ENCODE data around the gene PIK3R1. TPM values are rescaled to one million over a fixed set of nuclear protein-coding genes. Genes with fewer than 3 reads are reported as not detected.

The PIK3R1 gene
- total RNA-seq, 2 donors from 2014 or later: 71.6 to 81.2 TPM

- Histone ChIP-seq H3K36me3 (no peaks in the 10 kb centered on the region), H3K27ac (no peak overlapping the region), H3K4me3 (no peak overlapping the region), H3K27me3 (replicated peaks; ENCODE audit: insufficient read depth) (no peaks in the 10 kb centered on the region), H3K9me3 (no peaks in the 10 kb centered on the region), H3K4me1 (replicated peaks) (peaks cover 8% of the 10 kb centered on the region)
- DNase-seq (ENCODE audit: low spot score): no peak
- intact Hi-C loops (cut with DNase I): no loop called here
- 94% methylated on average over 7 of the region's 7 CpGs for WGBS
- no peak for TF ChIP-seq POLR2AphosphoS5 (IDR thresholded peaks at IDR 0.05)
- no peak for TF ChIP-seq POLR2A (IDR thresholded peaks at IDR 0.05)
- no peak for TF ChIP-seq CTCF (IDR thresholded peaks at IDR 0.05)
Observed at GRCh38 chr5:68220260-68220659, 4.7 kb downstream of the PIK3R1 start.

- intact Hi-C loops (cut with DNase I): no loop called here
- Histone ChIP-seq H3K4me1 (replicated peaks) (peaks cover 8% of the 10 kb centered on the region), H3K9me3 (no peaks in the 10 kb centered on the region), H3K4me3 (no peak overlapping the region), H3K27me3 (replicated peaks; ENCODE audit: insufficient read depth) (no peaks in the 10 kb centered on the region), H3K36me3 (no peaks in the 10 kb centered on the region), H3K27ac (no peak overlapping the region)
- 88% methylated on average over 2 of the region's 2 CpGs for WGBS
- no peak for DNase-seq (ENCODE audit: low spot score)
- TF ChIP-seq POLR2AphosphoS5 (IDR thresholded peaks at IDR 0.05): no peak
- TF ChIP-seq CTCF (IDR thresholded peaks at IDR 0.05): no peak
- TF ChIP-seq POLR2A (IDR thresholded peaks at IDR 0.05): no peak
Observed at GRCh38 chr5:68220914-68221313, 5.4 kb downstream of the PIK3R1 start.

GRCh38 chr5:68221488-68221887, 5.9 kb downstream of the PIK3R1 start:
- H3K27me3 ChIP-seq (replicated peaks; ENCODE audit: insufficient read depth): no peaks in the 10 kb centered on the region
- H3K36me3 ChIP-seq: no peaks in the 10 kb centered on the region
- H3K4me1 ChIP-seq (replicated peaks): peaks cover 8% of the 10 kb centered on the region
- 75% methylated on average over 1 of the region's 1 CpG for WGBS
- intact Hi-C loops (cut with DNase I): no loop called here
- no peak for TF ChIP-seq POLR2AphosphoS5 (IDR thresholded peaks at IDR 0.05)
- no peak for TF ChIP-seq CTCF (IDR thresholded peaks at IDR 0.05)
- TF ChIP-seq POLR2A (IDR thresholded peaks at IDR 0.05): no peak
- H3K9me3 ChIP-seq: no peaks in the 10 kb centered on the region
- no peak overlapping the region for H3K4me3 ChIP-seq
- no peak for DNase-seq (ENCODE audit: low spot score)
- no peak overlapping the region for H3K27ac ChIP-seq

- H3K4me1 ChIP-seq (replicated peaks): peaks cover 8% of the 10 kb centered on the region
- TF ChIP-seq CTCF (IDR thresholded peaks at IDR 0.05): no peak
- peak; percentile 31 for DNase-seq (ENCODE audit: low spot score)
Observed at GRCh38 chr5:68222310-68222709, 6.8 kb downstream of the PIK3R1 start.

GRCh38 chr5:68222824-68223354, 7.3 kb downstream of the PIK3R1 start:
- DNase-seq (ENCODE audit: low spot score): no peak
- no peak for TF ChIP-seq CTCF (IDR thresholded peaks at IDR 0.05)
- no peak for TF ChIP-seq POLR2A (IDR thresholded peaks at IDR 0.05)
- TF ChIP-seq POLR2AphosphoS5 (IDR thresholded peaks at IDR 0.05): no peak
- peaks cover 0 to 6% of the 10 kb centered on the region in 2 donors for H3K36me3 ChIP-seq
- intact Hi-C loops (cut with DNase I): no loop called here
- no peak overlapping the region for H3K4me3 ChIP-seq
- H3K27ac ChIP-seq: no peak overlapping the region
- peaks cover 8% of the 10 kb centered on the region for H3K4me1 ChIP-seq (replicated peaks)
- no peaks in the 10 kb centered on the region for H3K27me3 ChIP-seq (replicated peaks; ENCODE audit: insufficient read depth)
- no peaks in the 10 kb centered on the region for H3K9me3 ChIP-seq
- WGBS: 82% methylated on average over 4 of the region's 4 CpGs

More at GRCh38 chr5:68222310-68222709, 6.8 kb downstream of the PIK3R1 start:
- Histone ChIP-seq H3K4me3 (no peak overlapping the region), H3K9me3 (no peaks in the 10 kb centered on the region), H3K36me3 (peaks cover 0 to 6% of the 10 kb centered on the region in 2 donors), H3K27me3 (replicated peaks; ENCODE audit: insufficient read depth) (no peaks in the 10 kb centered on the region), H3K27ac (no peak overlapping the region)
- 38% methylated on average over 3 of the region's 3 CpGs for whole genome bisulfite sequencing
- intact Hi-C loops (cut with DNase I): no loop called here

Data from prostate gland (tissue), 2 donors.